SK-N-SH treated with all-trans-retinoic acid at 6 μM for 48 hours (cell line): ENCODE data around the gene CSNK2B.

ENCODE experiments used
- ESRRG ChIP-seq: fragments of 250-450 bp; sonication (Bioruptor Pico); IDR thresholded peaks from 2 replicates; pipeline ENCODE4 v1.6.1; 2021; ENCODE audit warnings: mild to moderate bottlenecking
- OSR1 ChIP-seq: fragments of 250-450 bp; sonication (Bioruptor Pico); IDR thresholded peaks from 2 replicates; pipeline ENCODE4 v1.8.0; 2022; ENCODE audit warnings: moderate library complexity, mild to moderate bottlenecking, inconsistent platforms
- PPARA ChIP-seq: fragments of 250-450 bp; sonication (Bioruptor Pico); IDR thresholded peaks from 2 replicates; pipeline ENCODE4 v1.5.0; 2020; ENCODE audit warnings: mild to moderate bottlenecking, borderline replicate concordance
- SNAI2 ChIP-seq: fragments of 250-450 bp; sonication (Bioruptor Pico); IDR thresholded peaks from 2 replicates; pipeline ENCODE4 v1.5.0; 2020; ENCODE audit warnings: mild to moderate bottlenecking, moderate library complexity
- ZFP30 ChIP-seq: fragments of 450-650 bp; formaldehyde crosslinking; IDR thresholded peaks from 2 replicates; pipeline ENCODE4 v1.5.0; 2022; ENCODE audit warnings: mild to moderate bottlenecking, moderate library complexity
- ZNF565 ChIP-seq: fragments of 450-650 bp; formaldehyde crosslinking; conservative IDR thresholded peaks from 2 replicates; pipeline ENCODE4 v1.5.0; 2020; ENCODE audit warnings: low read depth, mild to moderate bottlenecking, moderate library complexity
- ZNF70 ChIP-seq: fragments of 450-650 bp; formaldehyde crosslinking; IDR thresholded peaks from 2 replicates; pipeline ENCODE4 v1.5.0; 2020; ENCODE audit warnings: mild to moderate bottlenecking, moderate library complexity
- TF ChIP-seq, protein P1 (sequence below): fragments of 250-450 bp; sonication (Bioruptor Pico); IDR thresholded peaks from 2 replicates; pipeline ENCODE4 v1.5.1; 2020; ENCODE audit warnings: low read depth, mild to moderate bottlenecking, moderate library complexity
- TF ChIP-seq, protein P2 (sequence below): fragments of 250-450 bp; sonication (Bioruptor Pico); IDR thresholded peaks from 2 replicates; pipeline ENCODE4 v1.5.0; 2020; ENCODE audit warnings: mild to moderate bottlenecking, moderate library complexity
- TF ChIP-seq, protein P3 (sequence below): fragments of 250-450 bp; sonication (Bioruptor Pico); IDR thresholded peaks from 2 replicates; pipeline ENCODE4 v1.8.0; 2020; ENCODE audit warnings: mild to moderate bottlenecking, moderate library complexity, borderline replicate concordance

DNA sequence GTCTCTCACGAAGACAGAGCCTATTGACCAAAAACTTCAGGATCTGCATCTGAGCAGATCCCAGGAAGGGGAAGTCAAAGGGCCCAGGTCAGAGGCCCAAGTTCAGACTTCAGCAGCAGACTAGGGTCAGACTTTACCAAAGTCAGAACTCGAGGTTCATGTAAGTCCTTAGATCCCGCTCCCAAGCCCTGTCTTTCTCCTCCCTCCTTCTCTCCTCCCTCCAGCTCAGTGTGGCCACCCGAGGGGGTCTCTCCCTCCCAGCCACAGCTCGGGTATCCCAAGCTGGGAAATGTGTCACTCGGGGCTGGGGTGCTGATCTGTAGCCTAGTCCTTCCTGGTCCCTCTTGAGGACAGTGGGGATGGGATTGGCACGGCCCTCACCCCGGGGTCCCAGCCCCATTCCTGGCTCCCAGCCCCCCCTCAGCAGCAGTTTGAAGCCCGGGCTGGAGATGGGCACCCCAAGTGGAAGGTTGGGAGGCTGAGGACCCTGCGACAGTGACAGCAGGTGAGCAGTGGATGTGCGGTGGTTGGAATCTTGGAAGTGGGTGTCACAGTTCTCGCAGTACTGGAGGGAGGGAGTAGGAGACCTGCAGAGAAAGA lies 3.7 kb upstream of the CSNK2B start:
- TF ChIP-seq ZFP30 (CRISPR knock-in tag) (no peak), ESRRG (no peak), ZNF70 (CRISPR knock-in tag) (no peak), PPARA (CRISPR knock-in tag) (no peak), OSR1 (no peak), ZNF565 (CRISPR knock-in tag) (no peak), SNAI2 (CRISPR knock-in tag) (no peak)
- TF ChIP-seq, protein P1, sequence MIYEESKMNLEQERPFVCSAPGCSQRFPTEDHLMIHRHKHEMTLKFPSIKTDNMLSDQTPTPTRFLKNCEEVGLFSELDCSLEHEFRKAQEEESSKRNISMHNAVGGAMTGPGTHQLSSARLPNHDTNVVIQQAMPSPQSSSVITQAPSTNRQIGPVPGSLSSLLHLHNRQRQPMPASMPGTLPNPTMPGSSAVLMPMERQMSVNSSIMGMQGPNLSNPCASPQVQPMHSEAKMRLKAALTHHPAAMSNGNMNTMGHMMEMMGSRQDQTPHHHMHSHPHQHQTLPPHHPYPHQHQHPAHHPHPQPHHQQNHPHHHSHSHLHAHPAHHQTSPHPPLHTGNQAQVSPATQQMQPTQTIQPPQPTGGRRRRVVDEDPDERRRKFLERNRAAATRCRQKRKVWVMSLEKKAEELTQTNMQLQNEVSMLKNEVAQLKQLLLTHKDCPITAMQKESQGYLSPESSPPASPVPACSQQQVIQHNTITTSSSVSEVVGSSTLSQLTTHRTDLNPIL (CRISPR knock-in tag) = no peak
- TF ChIP-seq, protein P2, sequence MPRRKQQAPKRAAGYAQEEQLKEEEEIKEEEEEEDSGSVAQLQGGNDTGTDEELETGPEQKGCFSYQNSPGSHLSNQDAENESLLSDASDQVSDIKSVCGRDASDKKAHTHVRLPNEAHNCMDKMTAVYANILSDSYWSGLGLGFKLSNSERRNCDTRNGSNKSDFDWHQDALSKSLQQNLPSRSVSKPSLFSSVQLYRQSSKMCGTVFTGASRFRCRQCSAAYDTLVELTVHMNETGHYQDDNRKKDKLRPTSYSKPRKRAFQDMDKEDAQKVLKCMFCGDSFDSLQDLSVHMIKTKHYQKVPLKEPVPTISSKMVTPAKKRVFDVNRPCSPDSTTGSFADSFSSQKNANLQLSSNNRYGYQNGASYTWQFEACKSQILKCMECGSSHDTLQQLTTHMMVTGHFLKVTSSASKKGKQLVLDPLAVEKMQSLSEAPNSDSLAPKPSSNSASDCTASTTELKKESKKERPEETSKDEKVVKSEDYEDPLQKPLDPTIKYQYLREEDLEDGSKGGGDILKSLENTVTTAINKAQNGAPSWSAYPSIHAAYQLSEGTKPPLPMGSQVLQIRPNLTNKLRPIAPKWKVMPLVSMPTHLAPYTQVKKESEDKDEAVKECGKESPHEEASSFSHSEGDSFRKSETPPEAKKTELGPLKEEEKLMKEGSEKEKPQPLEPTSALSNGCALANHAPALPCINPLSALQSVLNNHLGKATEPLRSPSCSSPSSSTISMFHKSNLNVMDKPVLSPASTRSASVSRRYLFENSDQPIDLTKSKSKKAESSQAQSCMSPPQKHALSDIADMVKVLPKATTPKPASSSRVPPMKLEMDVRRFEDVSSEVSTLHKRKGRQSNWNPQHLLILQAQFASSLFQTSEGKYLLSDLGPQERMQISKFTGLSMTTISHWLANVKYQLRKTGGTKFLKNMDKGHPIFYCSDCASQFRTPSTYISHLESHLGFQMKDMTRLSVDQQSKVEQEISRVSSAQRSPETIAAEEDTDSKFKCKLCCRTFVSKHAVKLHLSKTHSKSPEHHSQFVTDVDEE (CRISPR knock-in tag) = no peak
- TF ChIP-seq, protein P3, sequence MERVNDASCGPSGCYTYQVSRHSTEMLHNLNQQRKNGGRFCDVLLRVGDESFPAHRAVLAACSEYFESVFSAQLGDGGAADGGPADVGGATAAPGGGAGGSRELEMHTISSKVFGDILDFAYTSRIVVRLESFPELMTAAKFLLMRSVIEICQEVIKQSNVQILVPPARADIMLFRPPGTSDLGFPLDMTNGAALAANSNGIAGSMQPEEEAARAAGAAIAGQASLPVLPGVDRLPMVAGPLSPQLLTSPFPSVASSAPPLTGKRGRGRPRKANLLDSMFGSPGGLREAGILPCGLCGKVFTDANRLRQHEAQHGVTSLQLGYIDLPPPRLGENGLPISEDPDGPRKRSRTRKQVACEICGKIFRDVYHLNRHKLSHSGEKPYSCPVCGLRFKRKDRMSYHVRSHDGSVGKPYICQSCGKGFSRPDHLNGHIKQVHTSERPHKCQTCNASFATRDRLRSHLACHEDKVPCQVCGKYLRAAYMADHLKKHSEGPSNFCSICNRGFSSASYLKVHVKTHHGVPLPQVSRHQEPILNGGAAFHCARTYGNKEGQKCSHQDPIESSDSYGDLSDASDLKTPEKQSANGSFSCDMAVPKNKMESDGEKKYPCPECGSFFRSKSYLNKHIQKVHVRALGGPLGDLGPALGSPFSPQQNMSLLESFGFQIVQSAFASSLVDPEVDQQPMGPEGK (CRISPR knock-in tag) = no peak
